Loucy (cell line): Measurements from ENCODE around the gene SCD.
"Not testable (repeated sequence)": the region's sequence is repeated elsewhere in the genome, so short reads cannot be mapped to it uniquely, and the experiment has no call there.

Experiments used
- H2AFZ ChIP-seq: fragments of 200-600 bp; sonication (generic); 2 replicates; pipeline ENCODE4 v1.6.0; 2016; ENCODE audit warnings: antibody characterized with exemption, mild to moderate bottlenecking, low read length, moderate library complexity
- H3F3A ChIP-seq: fragments of 200-600 bp; 2 replicates; pipeline ENCODE4 v1.6.0; 2016; ENCODE audit warnings: antibody characterized with exemption, low read depth, mild to moderate bottlenecking
- H3K27me3 ChIP-seq: fragments of 200-600 bp; sonication (generic); 2 replicates; pipeline ENCODE4 v1.6.1; 2014; ENCODE audit warnings: low read length, mild to moderate bottlenecking; ENCODE audit not compliant: insufficient read depth, poor library complexity, severe bottlenecking
- H3K36me3 ChIP-seq: fragments of 200-600 bp; sonication (generic); 2 replicates; pipeline ENCODE4 v1.6.1; 2016; ENCODE audit warnings: low read length; ENCODE audit not compliant: insufficient read depth
- H3K4me1 ChIP-seq: fragments of 200-600 bp; sonication (generic); 2 replicates; pipeline ENCODE4 v1.5.1; 2014; ENCODE audit warnings: low read length, mild to moderate bottlenecking; ENCODE audit not compliant: insufficient read depth, poor library complexity, severe bottlenecking
- H3K4me2 ChIP-seq: fragments of 200-600 bp; sonication (generic); 2 replicates; pipeline ENCODE4 v1.6.0; 2014; ENCODE audit warnings: antibody characterized with exemption, low read length, low read depth, mild to moderate bottlenecking; ENCODE audit not compliant: poor library complexity, severe bottlenecking
- H3K4me3 ChIP-seq: fragments of 200-600 bp; sonication (generic); 2 replicates; pipeline ENCODE4 v1.5.1; 2014; ENCODE audit warnings: low read length, mild to moderate bottlenecking, mixed read lengths; ENCODE audit not compliant: poor library complexity, severe bottlenecking
- H3K79me2 ChIP-seq: fragments of 200-600 bp; sonication (generic); 2 replicates; pipeline ENCODE4 v1.6.1; 2014; ENCODE audit warnings: low read length; ENCODE audit not compliant: insufficient read depth
- H3K9ac ChIP-seq: fragments of 200-600 bp; sonication (generic); 2 replicates; pipeline ENCODE4 v1.6.0; 2014; ENCODE audit warnings: mild to moderate bottlenecking, low read depth, low read length, moderate library complexity; ENCODE audit not compliant: poor library complexity, severe bottlenecking
- H3K9me2 ChIP-seq: fragments of 200-600 bp; sonication (generic); replicated peaks from 2 replicates; pipeline ENCODE4 v1.6.1; 2016; ENCODE audit warnings: low read depth, low read length, mixed read lengths
- H3K9me3 ChIP-seq: fragments of 200-600 bp; sonication (generic); 2 replicates; pipeline ENCODE4 v1.6.1; 2014; ENCODE audit warnings: mild to moderate bottlenecking, antibody characterized with exemption, low read length, low read depth; ENCODE audit not compliant: insufficient read depth
- H4K20me1 ChIP-seq: fragments of 200-600 bp; sonication (generic); 2 replicates; pipeline ENCODE4 v1.6.0; 2014; ENCODE audit warnings: antibody characterized with exemption, low read length, mild to moderate bottlenecking; ENCODE audit not compliant: insufficient read depth, poor library complexity, severe bottlenecking
- EZH2phosphoT487 ChIP-seq: fragments of 200-600 bp; IDR thresholded peaks from 2 replicates; pipeline ENCODE4 v1.6.1; 2018; ENCODE audit warnings: antibody characterized with exemption, mild to moderate bottlenecking, moderate library complexity, borderline replicate concordance
- TF ChIP-seq, protein P1 (sequence below): fragments of 200-600 bp; sonication (generic); conservative IDR thresholded peaks from 2 replicates; pipeline ENCODE4 v1.5.1; 2014; ENCODE audit warnings: mild to moderate bottlenecking, antibody characterized with exemption, low read length

Gene SCD

GRCh38 chr10:100376656-100377055 lies 29.6 kb downstream of the SCD start:
- H3K4me3 ChIP-seq, H3K27me3 ChIP-seq, H3K36me3 ChIP-seq, H3K9me3 ChIP-seq, H3F3A ChIP-seq, H2AFZ ChIP-seq, H4K20me1 ChIP-seq, H3K9ac ChIP-seq, H3K9me2 ChIP-seq, H3K4me2 ChIP-seq: not testable (repeated sequence)
- peaks cover 26% of the 10 kb centered on the region for H3K79me2 ChIP-seq
- H3K4me1 ChIP-seq: peaks cover 26% of the 10 kb centered on the region

DNA sequence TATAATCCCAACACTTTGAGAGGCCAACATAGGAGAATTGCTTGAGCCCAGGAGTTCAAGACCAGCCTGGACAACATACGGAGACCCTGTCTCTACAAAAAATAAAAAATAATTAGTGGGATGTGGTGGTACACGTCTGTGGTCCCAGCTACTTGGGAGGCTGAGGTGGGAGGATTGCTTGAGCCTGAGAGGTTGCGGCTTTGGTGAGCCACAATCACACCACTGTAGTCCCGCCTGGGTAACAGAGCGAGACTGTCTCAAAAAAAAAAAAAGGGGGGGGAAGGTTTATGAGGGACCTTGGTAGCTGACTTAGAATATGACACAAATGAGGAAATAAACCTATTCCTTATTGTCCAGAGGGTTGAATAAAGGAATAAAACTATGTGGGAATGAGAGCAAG lies 30.8 kb downstream of the SCD start:
- H3K27me3 ChIP-seq: no peaks in the 10 kb centered on the region
- no peaks in the 10 kb centered on the region for H3K9me2 ChIP-seq
- H3F3A ChIP-seq: no peaks in the 10 kb centered on the region
- no peaks in the 10 kb centered on the region for H3K36me3 ChIP-seq
- no peaks in the 10 kb centered on the region for H4K20me1 ChIP-seq
- H3K4me1 ChIP-seq: peaks cover 19% of the 10 kb centered on the region
- no peaks in the 10 kb centered on the region for H3K9me3 ChIP-seq
- TF ChIP-seq, protein P1, sequence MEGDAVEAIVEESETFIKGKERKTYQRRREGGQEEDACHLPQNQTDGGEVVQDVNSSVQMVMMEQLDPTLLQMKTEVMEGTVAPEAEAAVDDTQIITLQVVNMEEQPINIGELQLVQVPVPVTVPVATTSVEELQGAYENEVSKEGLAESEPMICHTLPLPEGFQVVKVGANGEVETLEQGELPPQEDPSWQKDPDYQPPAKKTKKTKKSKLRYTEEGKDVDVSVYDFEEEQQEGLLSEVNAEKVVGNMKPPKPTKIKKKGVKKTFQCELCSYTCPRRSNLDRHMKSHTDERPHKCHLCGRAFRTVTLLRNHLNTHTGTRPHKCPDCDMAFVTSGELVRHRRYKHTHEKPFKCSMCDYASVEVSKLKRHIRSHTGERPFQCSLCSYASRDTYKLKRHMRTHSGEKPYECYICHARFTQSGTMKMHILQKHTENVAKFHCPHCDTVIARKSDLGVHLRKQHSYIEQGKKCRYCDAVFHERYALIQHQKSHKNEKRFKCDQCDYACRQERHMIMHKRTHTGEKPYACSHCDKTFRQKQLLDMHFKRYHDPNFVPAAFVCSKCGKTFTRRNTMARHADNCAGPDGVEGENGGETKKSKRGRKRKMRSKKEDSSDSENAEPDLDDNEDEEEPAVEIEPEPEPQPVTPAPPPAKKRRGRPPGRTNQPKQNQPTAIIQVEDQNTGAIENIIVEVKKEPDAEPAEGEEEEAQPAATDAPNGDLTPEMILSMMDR: no peak
- no peak for TF ChIP-seq EZH2phosphoT487
- H3K4me2 ChIP-seq: no peak overlapping the region
- H3K4me3 ChIP-seq: no peak overlapping the region
- H2AFZ ChIP-seq: no peak overlapping the region
- H3K9ac ChIP-seq: no peak overlapping the region
- H3K79me2 ChIP-seq: peaks cover 25% of the 10 kb centered on the region

- Histone ChIP-seq H3K9me2 (no peaks in the 10 kb centered on the region), H3K4me3 (no peak overlapping the region), H3K27me3 (no peaks in the 10 kb centered on the region), H3K9me3 (no peaks in the 10 kb centered on the region), H3K4me2 (no peak overlapping the region), H2AFZ (no peak overlapping the region), H3K36me3 (no peaks in the 10 kb centered on the region), H3F3A (no peaks in the 10 kb centered on the region), H3K79me2 (peaks cover 2% of the 10 kb centered on the region; the same call in 1 of the 2 replicates), H3K9ac (no peak overlapping the region), H4K20me1 (no peaks in the 10 kb centered on the region), H3K4me1 (peaks cover 8% of the 10 kb centered on the region)
- TF ChIP-seq, protein P1: no peak
- TF ChIP-seq EZH2phosphoT487: no peak
These were observed 33.4 kb downstream of the SCD start for GRCh38 chr10:100380400-100380799.

DNA sequence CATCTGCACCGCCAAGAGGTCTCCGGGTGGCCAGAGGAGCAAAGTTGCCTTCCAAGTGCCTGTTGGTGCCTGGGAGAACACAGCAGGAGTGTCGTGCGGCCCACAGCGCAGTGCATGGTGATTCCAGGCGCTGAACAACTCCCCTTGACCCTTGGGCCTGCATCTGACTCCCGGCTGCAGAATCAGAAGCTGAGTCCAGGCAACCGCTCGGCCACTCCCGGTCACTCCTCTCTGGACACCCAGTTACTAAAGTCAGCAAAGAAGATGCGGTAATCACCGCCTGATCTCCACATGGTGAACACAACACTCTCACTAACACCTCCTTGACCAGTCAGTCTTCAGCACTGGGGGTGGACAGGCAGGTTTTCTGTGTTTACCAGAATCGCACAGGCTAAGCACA lies 35.5 kb downstream of the SCD start:
- no peak overlapping the region for H3K4me3 ChIP-seq
- H2AFZ ChIP-seq: no peak overlapping the region
- no peaks in the 10 kb centered on the region for H4K20me1 ChIP-seq
- peaks cover 6% of the 10 kb centered on the region for H3K4me1 ChIP-seq
- TF ChIP-seq, protein P1: no peak
- no peak for TF ChIP-seq EZH2phosphoT487
- H3K9ac ChIP-seq: no peak overlapping the region
- no peak overlapping the region for H3K4me2 ChIP-seq
- no peaks in the 10 kb centered on the region for H3F3A ChIP-seq
- no peaks in the 10 kb centered on the region for H3K9me3 ChIP-seq
- H3K27me3 ChIP-seq: no peaks in the 10 kb centered on the region
- no peaks in the 10 kb centered on the region for H3K36me3 ChIP-seq
- no peaks in the 10 kb centered on the region for H3K9me2 ChIP-seq
- no peaks in the 10 kb centered on the region for H3K79me2 ChIP-seq
